H1 (cell line): Measurements from ENCODE around the gene MRPS18B. TPM values are rescaled to one million over a fixed set of nuclear protein-coding genes. Genes with fewer than 3 reads are reported as not detected.

Experiments used
- CTCF ChIA-PET: fragments of 300-600 bp; sonication (Branson Sonifier 250); formaldehyde crosslinking; loops from one replicate; lab custom pipeline; 2021; ENCODE audit not compliant: partially characterized antibody; lab: Charles Lee
- POLR2A ChIA-PET: fragments of 300-600 bp; sonication (Branson Sonifier 250); formaldehyde crosslinking; loops from one replicate; lab custom pipeline; 2021; ENCODE audit warnings: inconsistent platforms; ENCODE audit not compliant: partially characterized antibody; lab: Charles Lee
- DNase-seq, 2 experiments: peaks; one replicate each; pipeline versions ENCODE4 v3.0.0 to v3.0.0-alpha.2; 2010 to 2022; ENCODE audit warnings: low spot score in 2 of 2, low read depth in 1 of 2, mixed read lengths in 1 of 2
- FAIRE-seq: peaks from 2 replicates; lab custom pipeline; 2011; peaks lifted over from hg19 to GRCh38; lab: Jason Lieb, UNC
- H2AFZ ChIP-seq: 2 replicates; pipeline ENCODE4 v1.8.1; 2012; ENCODE audit warnings: low read length, inconsistent platforms
- H2AK5ac ChIP-seq: 2 replicates; pipeline ENCODE4 v1.6.1; 2013; ENCODE audit warnings: low read depth, low read length
- H2BK120ac ChIP-seq: replicated peaks from 2 replicates; pipeline ENCODE3; 2013; ENCODE audit warnings: low read depth, low read length, inconsistent platforms
- H2BK12ac ChIP-seq: 2 replicates; pipeline ENCODE4 v1.6.1; 2013; ENCODE audit warnings: low read depth, low read length
- H2BK15ac ChIP-seq: 2 replicates; pipeline ENCODE4 v1.6.1; 2013; ENCODE audit warnings: low read length
- H2BK20ac ChIP-seq: 2 replicates; pipeline ENCODE4 v1.6.1; 2013; ENCODE audit warnings: low read length
- H2BK5ac ChIP-seq: 2 replicates; pipeline ENCODE4 v1.6.1; 2013; ENCODE audit warnings: low read depth, low read length
- H3K14ac ChIP-seq: 2 replicates; pipeline ENCODE4 v1.6.1; 2013; ENCODE audit warnings: inconsistent platforms; ENCODE audit not compliant: insufficient read length
- H3K18ac ChIP-seq: 2 replicates; pipeline ENCODE4 v1.6.1; 2013; ENCODE audit warnings: low read length; ENCODE audit errors: extremely low read depth
- H3K23ac ChIP-seq: 2 replicates; pipeline ENCODE4 v1.6.1; 2013; ENCODE audit warnings: inconsistent platforms; ENCODE audit not compliant: insufficient read length
- H3K23me2 ChIP-seq: 2 replicates; pipeline ENCODE4 v1.6.1; 2013; ENCODE audit warnings: low read depth, low read length
- H3K27ac ChIP-seq: 2 replicates; pipeline ENCODE4 v1.6.1; 2011; ENCODE audit warnings: low read depth, low read length, inconsistent platforms
- H3K27me3 ChIP-seq, 4 experiments: replicated peaks in 1 of 4; 1 replicate in 1 of 4; 2 replicates in 3 of 4; pipeline versions ENCODE4 v1.6.1 to v1.8.1; 2011 to 2013; ENCODE audit warnings: low read length in 3 of 4, mild to moderate bottlenecking in 3 of 4, inconsistent platforms in 2 of 4, mixed read lengths in 2 of 4, moderate library complexity in 1 of 4; ENCODE audit not compliant: control insufficient read depth in 3 of 4, insufficient read depth in 3 of 4; ENCODE audit errors: extremely low read depth in 1 of 4
- H3K36me3 ChIP-seq, 4 experiments: 2 replicates each; pipeline versions ENCODE4 v1.6.1 to v1.8.1; 2011 to 2013; ENCODE audit warnings: mild to moderate bottlenecking in 4 of 4, low read length in 3 of 4, moderate library complexity in 2 of 4, control low read depth in 1 of 4, inconsistent platforms in 1 of 4; ENCODE audit not compliant: insufficient read depth in 4 of 4, control insufficient read depth in 2 of 4
- H3K4ac ChIP-seq: replicated peaks from 2 replicates; pipeline ENCODE3; 2013; ENCODE audit warnings: low read length, low read depth, mixed read lengths, inconsistent platforms; ENCODE audit not compliant: insufficient read length
- H3K4me1 ChIP-seq, 4 experiments: replicated peaks in 1 of 4; 1 replicate in 1 of 4; 2 replicates in 3 of 4; pipeline versions ENCODE4 v1.6.1 to v1.8.1; 2011 to 2013; ENCODE audit warnings: low read length in 3 of 4, inconsistent platforms in 2 of 4, mixed read lengths in 1 of 4; ENCODE audit not compliant: insufficient read depth in 4 of 4, control insufficient read depth in 3 of 4
- H3K4me2 ChIP-seq, 2 experiments: 2 replicates each; pipeline versions ENCODE4 v1.6.1 to v1.8.1; 2011 to 2013; ENCODE audit warnings: low read depth in 2 of 2, low read length in 2 of 2, control low read depth in 1 of 2, inconsistent platforms in 1 of 2, mild to moderate bottlenecking in 1 of 2; ENCODE audit not compliant: insufficient read depth in 1 of 2
- H3K4me3 ChIP-seq, 4 experiments: fragments of 200-600, 300-600 bp in 1 of 4; sonication (generic), shearing (Covaris generic), sonication (Bioruptor Twin) in 1 of 4; 2 replicates each; pipeline versions ENCODE4 v1.5.1 to v1.8.1; 2011 to 2016; ENCODE audit warnings: low read length in 4 of 4, low read depth in 3 of 4, control low read depth in 2 of 4, inconsistent platforms in 2 of 4, mild to moderate bottlenecking in 2 of 4, mixed read lengths in 1 of 4, moderate library complexity in 1 of 4; ENCODE audit not compliant: insufficient read depth in 2 of 4; ENCODE audit errors: extremely low read depth in 1 of 4
- H3K56ac ChIP-seq: replicated peaks from 2 replicates; pipeline ENCODE3; 2013; ENCODE audit warnings: low read depth, mild to moderate bottlenecking, mixed read lengths, low read length, inconsistent platforms; ENCODE audit not compliant: insufficient read length
- H3K79me1 ChIP-seq: 2 replicates; pipeline ENCODE4 v1.6.1; 2013; ENCODE audit warnings: low read depth, low read length, control low read depth
- H3K79me2 ChIP-seq, 2 experiments: 2 replicates each; pipeline versions ENCODE4 v1.6.1 to v1.8.1; 2012 to 2013; ENCODE audit warnings: low read length in 2 of 2, mild to moderate bottlenecking in 2 of 2, inconsistent platforms in 1 of 2; ENCODE audit not compliant: insufficient read depth in 2 of 2, control insufficient read depth in 1 of 2
- H3K9ac ChIP-seq, 4 experiments: replicated peaks in 1 of 4; 1 replicate in 1 of 4; 2 replicates in 3 of 4; pipeline versions ENCODE4 v1.6.1 to v1.8.1; 2011 to 2013; ENCODE audit warnings: low read depth in 3 of 4, low read length in 3 of 4, control low read depth in 2 of 4, mild to moderate bottlenecking in 2 of 4, moderate library complexity in 2 of 4, inconsistent platforms in 1 of 4; ENCODE audit errors: extremely low read depth in 1 of 4
- H3K9me3 ChIP-seq, 2 experiments: 2 replicates each; pipeline versions ENCODE4 v1.6.1 to v1.8.1; 2012 to 2013; ENCODE audit warnings: mild to moderate bottlenecking in 2 of 2, moderate library complexity in 2 of 2, control low read depth in 1 of 2, inconsistent platforms in 1 of 2, low read depth in 1 of 2, low read length in 1 of 2, mixed read lengths in 1 of 2; ENCODE audit not compliant: insufficient read depth in 2 of 2
- H4K20me1 ChIP-seq, 2 experiments: replicated peaks in 1 of 2; 2 replicates each; pipeline versions ENCODE3 to v1.8.1; 2011 to 2013; ENCODE audit warnings: inconsistent platforms in 2 of 2, low read length in 2 of 2, mild to moderate bottlenecking in 1 of 2; ENCODE audit not compliant: insufficient read depth in 2 of 2, control insufficient read depth in 1 of 2
- H4K5ac ChIP-seq: 2 replicates; pipeline ENCODE4 v1.6.1; 2013; ENCODE audit warnings: low read length, low read depth, mixed read lengths, inconsistent platforms; ENCODE audit not compliant: insufficient read length
- H4K8ac ChIP-seq: 2 replicates; pipeline ENCODE4 v1.8.0; 2013; ENCODE audit warnings: mild to moderate bottlenecking, moderate library complexity, low read length, inconsistent platforms; ENCODE audit not compliant: insufficient read depth; ENCODE audit errors: extremely low read depth
- H4K91ac ChIP-seq: replicated peaks from 2 replicates; pipeline ENCODE3; 2013; ENCODE audit warnings: low read length, mixed read lengths, inconsistent platforms; ENCODE audit not compliant: insufficient read length
- BACH1 ChIP-seq: IDR thresholded peaks from 2 replicates; pipeline ENCODE4 v1.6.1; 2012; ENCODE audit warnings: low read length, improper control_type of control experiment
- CBX8 ChIP-seq: fragments of 300-800, 300-1000 bp; sonication (generic); IDR thresholded peaks from 2 replicates; pipeline ENCODE4 v1.7.1; 2016; ENCODE audit warnings: low read depth, low read length, borderline replicate concordance
- EZH2 ChIP-seq: fragments of 200-600 bp; sonication (generic); IDR thresholded peaks from 2 replicates; pipeline ENCODE4 v1.7.1; 2012; ENCODE audit warnings: low read depth, mild to moderate bottlenecking, moderate library complexity, low read length, inconsistent platforms; ENCODE audit not compliant: severe bottlenecking
- POLR2AphosphoS5 ChIP-seq: IDR thresholded peaks from 2 replicates; pipeline ENCODE4 v1.6.1; 2011; ENCODE audit warnings: low read depth, low read length
- POU5F1 ChIP-seq: IDR thresholded peaks from 2 replicates; pipeline ENCODE4 v1.6.1; 2011; ENCODE audit warnings: low read depth, mild to moderate bottlenecking, low read length, moderate library complexity
- WGBS, 2 experiments: shearing (Covaris generic) in 1 of 2; methylation state at CpG; one replicate each; pipeline versions ENCODE4 v1.1.6 to v1.1.7; 2013 to 2015; ENCODE audit warnings: low lambda C conversion rate in 2 of 2, mixed read lengths in 2 of 2, inconsistent platforms in 1 of 2, low coverage in 1 of 2, missing lambda C conversion rate in 1 of 2; ENCODE audit not compliant: insufficient replicate concordance in 2 of 2, insufficient coverage in 1 of 2, insufficient read length in 1 of 2; ENCODE audit errors: extremely low coverage in 1 of 2, missing lambda C conversion rate in 1 of 2; 5-methylcytosine and 5-hydroxymethylcytosine counted together
- polyA plus RNA-seq, 7 experiments: library from polyadenylated mRNA; depleted of rRNA in 3 of 7; stranded (reverse) in 5 of 7; unstranded in 2 of 7; fragments of >200 nt in 5 of 7; fragments of 200-250 nt in 2 of 7; gene quantifications; 1 replicate in 5 of 7; 2 replicates in 1 of 7; 4 replicates in 1 of 7; pipeline versions ENCODE4 v1.2.1 to v1.2.3, GENCODE V29; 2011 to 2013; ENCODE audit warnings: missing spikeins in 2 of 7, mixed read lengths in 2 of 7
- total RNA-seq: library from RNA; stranded (reverse); fragmentation: NEBNext Ultra II Directional; extraction: Animal tissue kit (Norgen Biotek cat#: 25700); gene quantifications from 2 replicates; pipeline ENCODE4 v1.2.1, GENCODE V29; 2021

The MRPS18B gene
- total and polyA plus RNA-seq, 2 of the 8 experiments (the other 6 are each of a cell fraction or from before 2014, with no cell fraction given), result 57.8 to 83.3 TPM

DNA sequence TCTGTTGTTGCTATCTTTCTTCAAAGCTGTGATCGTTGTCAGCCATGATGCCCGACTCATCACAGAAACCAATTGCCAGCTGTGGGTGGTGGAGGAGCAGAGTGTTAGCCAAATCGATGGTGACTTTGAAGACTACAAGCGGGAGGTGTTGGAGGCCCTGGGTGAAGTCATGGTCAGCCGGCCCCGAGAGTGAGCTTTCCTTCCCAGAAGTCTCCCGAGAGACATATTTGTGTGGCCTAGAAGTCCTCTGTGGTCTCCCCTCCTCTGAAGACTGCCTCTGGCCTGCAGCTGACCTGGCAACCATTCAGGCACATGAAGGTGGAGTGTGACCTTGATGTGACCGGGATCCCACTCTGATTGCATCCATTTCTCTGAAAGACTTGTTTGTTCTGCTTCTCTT, 27.1 kb upstream of the MRPS18B start:
- Histone ChIP-seq H3K4ac (no peak overlapping the region), H3K79me1 (peaks cover 2% of the 10 kb centered on the region; the same call in 1 of the 2 replicates), H2AK5ac (no peak overlapping the region), H4K20me1 (peaks cover 3 to 11% of the 10 kb centered on the region in 2 experiments), H3K18ac (no peak overlapping the region), H3K56ac (no peak overlapping the region), H3K4me2 (no peak overlapping the region), H3K9me3 (peaks cover 0 to 2% of the 10 kb centered on the region in 2 experiments; a peak in 1 of 4 replicates), H3K4me3 (no peak overlapping the region), H3K4me1 (no peaks in the 10 kb centered on the region), H3K23ac (no peak overlapping the region), H2BK15ac (no peak overlapping the region), H3K9ac (no peak overlapping the region), H2BK20ac (no peak overlapping the region), H4K91ac (no peak overlapping the region), H2BK120ac (no peak overlapping the region), H4K8ac (no peak overlapping the region), H2BK5ac (no peak overlapping the region), H2AFZ (no peak overlapping the region), H3K14ac (no peak overlapping the region), H2BK12ac (no peak overlapping the region), H4K5ac (no peak overlapping the region), H3K27ac (no peak overlapping the region), H3K36me3 (peaks cover 21 to 84% (median 61%) of the 10 kb centered on the region in 4 experiments), H3K23me2 (no peaks in the 10 kb centered on the region), H3K27me3 (no peaks in the 10 kb centered on the region), H3K79me2 (peaks cover 0 to 5% of the 10 kb centered on the region in 2 experiments; a peak in 1 of 4 replicates)
- CTCF ChIA-PET, result interaction anchor here (0.6 to 2.7 kb wide), 8 partner anchors 11 to 348 kb away, joined by 3 to 9 read pairs (median 4); no protein-coding TSS in a partner anchor
- 97% methylated on average over 8 of the region's 8 CpGs; no CpG with 5 or more reads in 1 of the 2 experiments for WGBS, 2 experiments
- DNase-seq, result no peak
- TF ChIP-seq POLR2AphosphoS5 (no peak), EZH2 (no peak), CBX8 (no peak), POU5F1 (no peak), BACH1 (no peak)
- FAIRE-seq, result no peak
- POLR2A ChIA-PET, result interaction anchor here (0.8 to 27.0 kb wide), 12 partner anchors 4 to 113 kb away, joined by 3 to 712 read pairs (median 6); partner anchors contain the start of genes ABCF1, ATAT1, GNL1 and MRPS18B
